T-helper 1 cell treated with Interleukin-12 subunit alpha and Interleukin-12 subunit beta and Interleukin-4 antibody, amounts not matched to agents 30 ng/mL and 1 ng/mL, for 36 hours (primary cell): ENCODE measurements around the gene CXCR1. TPM values are rescaled to one million over a fixed set of nuclear protein-coding genes. Genes with fewer than 3 reads are reported as not detected.
"Not testable (repeated sequence)": the region's sequence is repeated elsewhere in the genome, so short reads cannot be mapped to it uniquely, and the experiment has no call there.

Experiments
- intact Hi-C: fragments of 100-400 bp; cut with micrococcal nuclease; formaldehyde crosslinking; loops from one replicate; pipeline ENCODE4 v1.15.1; 2024
- total RNA-seq: library from RNA; stranded (reverse); gene quantifications from 2 replicates; pipeline ENCODE4 v1.2.3, GENCODE V29; 2022

The CXCR1 gene
- 0.54 and 0.76 TPM in 2 replicates for total RNA-seq

DNA sequence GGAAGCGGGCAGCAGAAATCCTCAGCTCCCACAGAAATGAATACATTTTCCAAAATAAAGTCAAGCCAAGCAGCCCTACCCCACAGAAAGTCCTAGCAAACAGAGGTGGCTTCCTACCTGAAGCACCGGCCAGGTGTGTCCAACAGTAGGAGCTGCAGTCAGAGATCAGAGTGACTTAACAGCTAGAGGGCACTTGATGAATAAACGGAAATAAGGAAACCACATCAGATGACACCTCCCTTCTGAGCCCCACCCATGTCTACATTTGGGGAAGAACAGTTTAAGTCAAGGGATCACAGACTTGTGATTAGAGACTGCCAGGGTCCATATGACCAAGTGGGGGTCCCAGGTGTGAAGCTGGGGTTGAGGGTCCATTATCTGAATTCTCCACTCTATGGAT is at the start of gene CXCR1:
CXCR1 (minus strand) TSS at position 172 of the 400 bp plus-strand sequence. CDS start 1,751 bp downstream, outside the sequence.
- intact Hi-C loops = no loop called here

GRCh38 chr2:218216336-218216673 is 49.5 kb upstream of the CXCR1 start:
- intact Hi-C loops = loop anchor here (1.0 to 5.0 kb wide), 9 partner anchors 48 to 1380 kb away; partner anchors contain the start of genes ANKZF1, ATG9A, CNPPD1 and GMPPA

DNA sequence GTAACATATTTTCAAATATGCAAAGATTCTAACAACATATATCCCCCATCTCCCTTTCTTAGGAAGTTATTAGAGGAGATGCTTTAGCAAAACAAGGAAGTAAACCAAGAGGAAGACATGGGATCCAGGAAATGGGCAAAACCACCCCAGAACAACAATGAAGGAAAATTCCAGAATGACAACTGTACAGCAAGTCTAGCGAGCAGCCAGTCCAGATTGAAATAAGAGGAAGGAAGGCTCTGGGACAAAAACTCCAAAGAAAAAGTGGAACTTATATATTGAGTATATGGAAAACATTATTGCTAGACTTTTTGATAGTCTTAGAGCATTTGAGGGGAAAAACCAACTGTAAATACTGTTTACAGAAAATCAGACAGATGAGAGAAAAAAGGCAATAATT is 47.4 kb upstream of the CXCR1 start:
- intact Hi-C loops = no loop called here

- intact Hi-C loops = no loop called here
Observed at GRCh38 chr2:218209078-218209477, 42.3 kb upstream of the CXCR1 start.

DNA sequence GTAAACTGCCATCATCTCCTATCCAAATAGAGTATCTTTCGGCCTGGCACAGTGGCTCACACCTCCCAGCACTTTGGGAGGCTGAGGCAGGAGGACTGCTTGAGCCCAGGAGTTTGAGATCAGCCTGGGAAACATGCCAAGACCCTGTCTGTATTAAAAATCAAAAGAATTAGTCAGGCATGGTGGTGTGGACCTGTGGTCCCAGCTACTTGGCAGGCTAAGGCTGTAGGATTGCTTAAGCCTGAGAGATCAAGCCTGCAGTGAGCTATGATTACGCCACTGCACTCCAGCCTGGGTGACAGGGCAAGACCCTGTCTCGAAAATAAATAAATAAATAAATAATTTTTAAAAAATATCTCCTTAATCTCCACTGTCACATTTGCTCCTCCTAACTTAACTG is 35.5 kb upstream of the CXCR1 start:
- intact Hi-C loops = no loop called here

DNA sequence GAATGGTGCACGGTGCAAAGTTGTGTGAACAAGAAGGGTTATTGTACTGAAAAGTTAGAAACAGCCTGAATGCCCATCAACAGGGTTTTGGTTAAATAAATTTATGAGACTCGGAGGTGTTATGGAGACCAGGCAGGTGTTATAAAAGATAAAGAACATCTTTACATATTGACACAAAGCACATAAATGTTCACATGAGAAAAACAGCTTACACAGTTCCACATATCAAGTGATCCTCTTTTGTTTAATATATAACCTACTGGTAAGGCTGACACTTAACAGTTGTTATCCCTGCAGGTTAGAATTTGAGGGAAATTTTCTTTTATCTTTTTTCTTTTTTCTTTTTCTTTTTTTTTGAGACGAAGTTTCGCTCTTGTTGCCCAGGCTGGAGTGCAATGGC is 30.2 kb upstream of the CXCR1 start:
- intact Hi-C loops = no loop called here

- intact Hi-C loops = no loop called here
Observed at GRCh38 chr2:218194880-218195279, 28.1 kb upstream of the CXCR1 start.

DNA sequence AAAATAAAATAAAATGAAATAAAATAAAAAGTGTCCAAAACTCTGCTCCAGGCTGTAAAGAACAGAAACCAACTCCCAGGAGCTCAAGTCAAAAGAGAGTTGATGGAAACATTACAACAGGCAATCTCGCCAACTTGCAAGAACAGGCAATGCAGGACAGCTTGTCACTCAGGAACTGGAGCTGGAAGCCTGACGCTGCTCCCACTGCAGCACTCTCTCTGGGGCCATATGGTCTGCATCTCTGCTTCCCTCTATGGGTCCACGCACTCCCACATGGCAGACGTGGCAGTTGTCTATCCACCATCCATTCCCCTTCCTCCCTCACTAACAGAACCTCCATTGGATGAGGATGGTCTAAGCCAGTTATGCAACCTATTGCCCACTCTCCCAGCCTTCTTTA is 26.9 kb upstream of the CXCR1 start:
- intact Hi-C loops = no loop called here

GRCh38 chr2:218192902-218193430 is 26.2 kb upstream of the CXCR1 start:
- intact Hi-C loops = no loop called here

DNA sequence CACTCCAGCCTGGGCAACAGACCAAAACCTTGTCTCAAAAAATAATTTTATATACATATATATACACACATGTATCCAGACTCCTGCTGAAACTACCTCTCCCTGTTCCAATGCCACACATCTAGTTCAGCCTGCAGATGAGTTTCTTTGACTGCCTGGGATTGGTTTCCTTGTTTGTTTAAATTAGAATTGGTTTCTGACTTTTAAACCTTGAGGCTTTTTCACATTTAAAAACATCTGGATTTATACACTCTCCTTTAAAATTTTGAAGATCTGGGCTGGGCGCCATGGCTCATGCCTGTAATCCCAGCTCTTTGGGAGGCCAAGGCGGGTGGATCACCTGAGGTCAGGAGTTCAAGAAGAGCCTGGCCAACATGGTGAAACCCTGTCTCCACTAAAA is 21.8 kb upstream of the CXCR1 start:
- intact Hi-C loops = no loop called here

DNA sequence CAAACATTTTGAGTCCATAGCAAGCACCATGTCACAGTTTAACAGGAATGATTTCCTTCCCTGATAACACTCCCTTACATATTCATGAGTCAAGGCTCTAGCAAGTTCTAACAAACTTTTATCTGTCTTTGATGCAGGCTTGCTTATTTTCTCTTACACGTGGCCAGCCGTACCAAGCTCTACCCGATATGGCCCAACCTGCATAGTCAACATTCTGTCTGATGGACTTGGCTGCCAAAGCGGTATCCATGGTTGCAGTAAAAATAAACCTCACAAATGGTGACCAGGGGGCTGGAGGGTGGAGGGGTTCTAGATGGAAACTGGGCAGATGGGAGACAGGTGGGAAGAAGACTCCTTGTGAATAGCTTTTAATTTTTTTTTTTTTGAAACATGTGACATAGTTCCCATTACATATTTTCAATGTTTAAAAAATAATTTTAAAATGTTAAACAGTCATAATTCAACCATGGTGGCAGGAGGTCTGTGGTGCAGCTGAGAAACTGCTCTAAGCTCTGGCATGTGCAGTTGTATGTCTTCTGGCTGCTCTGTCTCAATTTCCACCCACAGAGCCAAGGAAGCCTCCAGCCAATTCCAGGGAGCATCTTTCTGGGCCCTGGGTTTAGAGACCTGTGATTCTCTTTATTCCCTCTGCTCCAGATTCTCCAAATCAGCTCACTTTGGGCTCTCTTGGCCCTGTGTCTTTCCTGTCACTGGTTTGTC is 20.7 kb upstream of the CXCR1 start:
- intact Hi-C loops = no loop called here

GRCh38 chr2:218186876-218187275 is 20.1 kb upstream of the CXCR1 start:
- intact Hi-C loops = loop anchor here (1.0 kb wide), 8 partner anchors 31 to 461 kb away; partner anchors contain the start of genes AAMP, CATIP and PNKD

DNA sequence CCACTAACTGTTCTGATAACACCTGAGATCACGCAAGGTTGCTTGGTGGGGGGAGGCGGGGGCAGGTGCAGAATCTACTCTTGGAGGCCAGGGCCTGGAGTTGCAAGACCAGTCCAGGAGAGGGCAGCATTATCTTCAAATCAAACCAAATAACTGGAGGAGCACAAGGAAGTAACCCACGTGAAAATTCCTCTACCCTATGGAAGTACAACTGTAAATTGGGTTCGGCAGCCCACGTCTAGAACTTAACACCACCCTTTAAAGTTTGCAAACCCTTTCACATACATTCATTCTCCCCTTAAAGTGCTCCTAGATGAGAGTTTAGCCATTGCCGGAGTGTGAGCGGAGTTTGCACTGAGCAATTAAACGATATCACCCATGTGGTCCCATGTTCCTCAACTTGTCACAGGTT is 19.6 kb upstream of the CXCR1 start:
- intact Hi-C loops = loop anchor here (1.0 kb wide), 8 partner anchors 32 to 462 kb away; partner anchors contain the start of genes AAMP, CATIP and PNKD

DNA sequence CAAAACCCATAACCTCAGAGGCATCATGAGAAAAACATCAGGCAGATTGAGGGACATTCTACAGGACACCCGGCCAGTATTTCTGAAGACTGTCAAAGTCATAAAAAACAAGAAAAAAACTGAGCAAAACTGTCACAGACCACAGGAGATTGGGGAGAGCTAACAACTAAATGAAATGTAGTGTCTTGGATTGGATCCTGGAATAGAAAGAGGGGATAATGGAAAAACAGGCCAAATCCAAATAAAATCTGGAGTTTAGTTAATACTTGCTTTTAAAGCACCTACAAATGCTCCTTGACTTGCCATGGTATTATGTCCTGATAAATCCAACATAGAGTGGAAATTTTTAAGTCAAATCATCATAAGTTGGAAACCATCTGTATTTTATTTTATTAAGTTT is 17.6 kb upstream of the CXCR1 start:
- intact Hi-C loops = no loop called here

GRCh38 chr2:218180467-218181114 is 13.8 kb upstream of the CXCR1 start:
- intact Hi-C loops = no loop called here

- intact Hi-C loops = no loop called here
Observed at GRCh38 chr2:218179782-218180181, 13.0 kb upstream of the CXCR1 start.

GRCh38 chr2:218172845-218173244 is 6.1 kb upstream of the CXCR1 start:
- intact Hi-C loops = no loop called here

DNA sequence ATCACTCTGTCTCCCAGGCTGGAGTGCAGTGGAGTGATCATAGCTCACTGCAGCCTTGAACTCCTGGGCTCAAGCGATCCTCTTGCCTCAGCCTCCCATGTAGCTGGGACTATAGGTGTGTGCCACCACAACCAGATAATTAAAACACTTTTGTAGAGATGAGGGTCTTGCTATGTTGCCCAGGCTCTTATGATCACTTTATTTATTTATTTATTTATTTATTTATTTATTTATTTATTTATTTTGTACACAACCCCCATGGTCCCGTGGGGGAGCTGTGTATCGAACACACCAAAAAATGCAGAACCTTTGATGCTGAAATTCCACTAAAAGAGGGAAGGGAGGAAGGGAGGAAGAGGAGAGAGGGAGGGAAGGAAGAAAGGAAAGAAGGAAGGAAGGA is 5.0 kb upstream of the CXCR1 start:
- intact Hi-C loops = not testable (repeated sequence)

DNA sequence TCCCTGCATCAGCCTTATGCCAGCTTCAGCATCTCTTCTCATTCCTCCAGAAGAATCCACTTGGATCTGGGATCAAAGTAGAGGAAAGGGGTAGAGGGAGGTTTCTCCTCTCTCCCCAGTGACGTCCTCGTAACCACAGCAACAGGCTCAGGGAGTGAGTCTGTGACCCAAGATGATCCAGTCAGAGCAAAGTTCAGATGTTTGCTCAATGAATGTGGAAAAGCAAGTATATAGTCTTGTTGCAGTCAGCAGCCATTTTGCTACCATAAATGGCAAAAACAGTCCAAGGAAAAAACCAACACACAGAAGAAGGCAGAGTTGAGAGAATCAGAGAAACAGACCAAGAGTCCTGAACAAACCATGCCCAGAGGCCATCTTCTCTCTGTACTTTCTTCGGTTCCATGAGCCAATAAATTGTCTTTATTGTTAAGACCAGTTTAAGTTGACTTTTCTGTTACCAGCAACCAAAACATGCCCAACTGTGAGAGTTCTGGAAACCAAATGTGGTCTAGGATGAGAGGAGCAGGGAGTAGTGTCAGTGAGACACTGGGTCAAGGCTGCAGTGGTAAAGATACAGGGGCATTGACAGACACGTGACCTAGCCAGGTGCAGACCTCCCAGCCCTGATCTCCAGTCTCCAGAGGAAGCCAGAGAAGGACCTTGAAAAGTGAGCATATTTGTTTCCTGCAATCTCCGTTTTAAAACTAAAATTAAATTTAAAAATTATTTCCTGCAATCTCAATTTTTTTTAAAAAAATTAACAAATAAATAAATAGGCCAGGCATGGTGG is 3.2 kb upstream of the CXCR1 start:
- intact Hi-C loops = loop anchor here (1.0 to 2.0 kb wide), 2 partner anchors 47 to 87 kb away; partner anchors contain the start of gene ARPC2

GRCh38 chr2:218168635-218169462 is 2.1 kb upstream of the CXCR1 start:
- intact Hi-C loops = loop anchor here (1.0 to 2.0 kb wide), 2 partner anchors 48 to 88 kb away; partner anchors contain the start of gene ARPC2

DNA sequence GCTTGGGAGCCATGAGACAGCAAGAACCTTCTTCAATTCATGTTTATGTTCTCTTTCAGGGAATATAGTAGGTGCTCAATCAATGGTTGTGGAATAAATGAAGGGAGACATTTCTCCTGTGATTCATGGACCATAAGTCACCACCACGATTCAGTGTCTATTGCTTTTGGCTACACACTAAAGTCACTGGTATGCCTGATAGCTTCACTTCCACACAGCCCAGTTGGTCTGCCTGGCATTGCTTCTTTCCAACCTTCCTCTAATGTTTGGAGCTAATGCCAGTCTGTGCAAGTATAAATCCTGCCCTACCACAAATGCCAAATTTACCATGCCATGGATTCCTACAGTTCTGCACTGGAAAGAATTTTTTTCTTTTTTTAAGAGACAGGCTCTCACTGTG is 1.3 kb upstream of the CXCR1 start:
- intact Hi-C loops = loop anchor here (2.0 kb wide), 1 partner anchor 49 kb away; the partner anchor contains the start of gene ARPC2
